IMR-90 (cell line): ENCODE results near the gene GPR65. TPM values are rescaled to one million over a fixed set of nuclear protein-coding genes. Genes with fewer than 3 reads are reported as not detected.

ENCODE experiments used
- ATAC-seq: fragments of 200-7000 bp; cut with Tn5 transposase; 2 replicates; pipeline ENCODE4 v1.9.1; 2020; ENCODE audit warnings: low read depth, mild to moderate bottlenecking, moderate library complexity
- BruUV-seq: library from RNA; stranded (reverse); fragments of 400-500 nt; replicated peaks from 2 replicates; lab custom pipeline; 2021; lab: Mats Ljungman, UMichigan
- CTCF ChIA-PET: fragments of 300-600 bp; formaldehyde crosslinking; extraction: SDS; loops from one replicate; lab custom pipeline; 2021; ENCODE audit warnings: antibody characterized with exemption; lab: Yijun Ruan, JAX
- POLR2A ChIA-PET: fragments of 300-600 bp; sonication (Branson Sonifier 250); formaldehyde crosslinking; loops from one replicate; lab custom pipeline; 2022; ENCODE audit warnings: antibody characterized with exemption; ENCODE audit not compliant: unreplicated experiment; lab: Charles Lee
- DNase-seq: peaks from one replicate; pipeline ENCODE4 v3.0.0; 2013
- H2AFZ ChIP-seq: replicated peaks from 2 replicates; pipeline ENCODE3; 2013; ENCODE audit warnings: low read length, mild to moderate bottlenecking; ENCODE audit not compliant: poor library complexity
- H2AK5ac ChIP-seq: 2 replicates; pipeline ENCODE4 v1.6.1; 2013; ENCODE audit warnings: low read depth, low read length, inconsistent platforms
- H2AK9ac ChIP-seq: replicated peaks from 2 replicates; pipeline ENCODE3; 2013; ENCODE audit warnings: mild to moderate bottlenecking, low read depth, low read length, moderate library complexity; ENCODE audit not compliant: poor library complexity
- H2BK120ac ChIP-seq: 2 replicates; pipeline ENCODE4 v1.6.1; 2013; ENCODE audit warnings: low read depth, low read length, inconsistent platforms
- H2BK15ac ChIP-seq: 3 replicates; pipeline ENCODE4 v1.6.1; 2013; ENCODE audit warnings: low read depth, low read length, inconsistent platforms
- H2BK20ac ChIP-seq: 2 replicates; pipeline ENCODE4 v1.6.1; 2013; ENCODE audit warnings: low read depth, mild to moderate bottlenecking, inconsistent platforms, low read length, moderate library complexity
- H2BK5ac ChIP-seq: 2 replicates; pipeline ENCODE4 v1.6.1; 2013; ENCODE audit warnings: mild to moderate bottlenecking, low read depth, low read length, inconsistent platforms; ENCODE audit not compliant: poor library complexity, severe bottlenecking
- H3K14ac ChIP-seq: replicated peaks from 2 replicates; pipeline ENCODE4 v1.6.1; 2013; ENCODE audit warnings: low read depth, low read length, inconsistent platforms
- H3K18ac ChIP-seq: 2 replicates; pipeline ENCODE4 v1.6.1; 2013; ENCODE audit warnings: low read depth, low read length, control low read depth
- H3K23ac ChIP-seq: 2 replicates; pipeline ENCODE4 v1.6.1; 2013; ENCODE audit warnings: low read depth, low read length, inconsistent platforms
- H3K27ac ChIP-seq: 2 replicates; pipeline ENCODE4 v1.5.1; 2013; ENCODE audit warnings: mild to moderate bottlenecking, control low read depth, low read length; ENCODE audit not compliant: insufficient read depth
- H3K27me3 ChIP-seq: 2 replicates; pipeline ENCODE4 v1.6.1; 2013; ENCODE audit warnings: low read length; ENCODE audit not compliant: control insufficient read depth, insufficient read depth
- H3K36me3 ChIP-seq: 2 replicates; pipeline ENCODE4 v1.6.1; 2013; ENCODE audit warnings: low read length, mixed read lengths; ENCODE audit not compliant: control insufficient read depth, insufficient read depth
- H3K4ac ChIP-seq: 2 replicates; pipeline ENCODE4 v1.6.1; 2013; ENCODE audit warnings: low read depth, low read length, inconsistent platforms
- H3K4me1 ChIP-seq: 2 replicates; pipeline ENCODE4 v1.6.1; 2013; ENCODE audit warnings: low read length, mixed read lengths; ENCODE audit not compliant: control insufficient read depth, insufficient read depth
- H3K4me2 ChIP-seq: 2 replicates; pipeline ENCODE4 v1.6.1; 2013; ENCODE audit warnings: low read depth, mild to moderate bottlenecking, control low read depth, low read length, moderate library complexity
- H3K4me3 ChIP-seq: 2 replicates; pipeline ENCODE4 v1.5.1; 2013; ENCODE audit warnings: low read depth, mild to moderate bottlenecking, control low read depth, low read length, moderate library complexity; ENCODE audit not compliant: insufficient read depth
- H3K56ac ChIP-seq: 2 replicates; pipeline ENCODE4 v1.6.1; 2013; ENCODE audit warnings: low read length, inconsistent platforms; ENCODE audit not compliant: insufficient read depth; ENCODE audit errors: extremely low read depth
- H3K79me1 ChIP-seq, 2 experiments: 2 replicates each; pipeline ENCODE4 v1.6.1; 2013; ENCODE audit warnings: low read length in 2 of 2, inconsistent platforms in 1 of 2, low read depth in 1 of 2
- H3K9ac ChIP-seq: 2 replicates; pipeline ENCODE4 v1.6.1; 2013; ENCODE audit warnings: low read depth, low read length, control low read depth
- H3K9me1 ChIP-seq: 2 replicates; pipeline ENCODE4 v1.6.1; 2013; ENCODE audit warnings: low read length, inconsistent platforms; ENCODE audit not compliant: insufficient read depth
- H3K9me3 ChIP-seq: 2 replicates; pipeline ENCODE4 v1.6.1; 2013; ENCODE audit warnings: low read length; ENCODE audit not compliant: control insufficient read depth, insufficient read depth
- H4K20me1 ChIP-seq: 2 replicates; pipeline ENCODE4 v1.6.1; 2013; ENCODE audit warnings: low read length, inconsistent platforms; ENCODE audit not compliant: insufficient read depth
- H4K5ac ChIP-seq: 2 replicates; pipeline ENCODE4 v1.6.1; 2013; ENCODE audit warnings: mild to moderate bottlenecking, low read depth, low read length, control low read depth
- H4K8ac ChIP-seq, 2 experiments: 2 replicates each; pipeline ENCODE4 v1.6.1; 2013; ENCODE audit warnings: low read depth in 2 of 2, low read length in 2 of 2, control low read depth in 1 of 2, inconsistent platforms in 1 of 2
- H4K91ac ChIP-seq: 2 replicates; pipeline ENCODE4 v1.6.1; 2013; ENCODE audit warnings: low read depth, low read length, inconsistent platforms; ENCODE audit not compliant: insufficient read depth
- BHLHE40 ChIP-seq: fragments of 150-350 bp; IDR thresholded peaks from 2 replicates; pipeline ENCODE4 v1.6.1; 2016; ENCODE audit warnings: mild to moderate bottlenecking, low read depth, low read length
- CHD1 ChIP-seq: IDR thresholded peaks from 2 replicates; pipeline ENCODE4 v1.6.1; 2012; ENCODE audit warnings: low read depth, low read length, improper control_type of control experiment
- MAFK ChIP-seq: IDR thresholded peaks from 2 replicates; pipeline ENCODE4 v1.6.1; 2012; ENCODE audit warnings: low read depth, low read length, improper control_type of control experiment
- MAZ ChIP-seq: IDR thresholded peaks from 2 replicates; pipeline ENCODE4 v1.6.1; 2012; ENCODE audit warnings: low read depth, mild to moderate bottlenecking, low read length, improper control_type of control experiment, moderate library complexity, borderline replicate concordance
- NFE2L2 ChIP-seq: fragments of 150-350 bp; IDR thresholded peaks from 2 replicates; pipeline ENCODE4 v1.6.1; 2016; ENCODE audit warnings: low read depth, mild to moderate bottlenecking, low read length
- RCOR1 ChIP-seq: IDR thresholded peaks from 2 replicates; pipeline ENCODE4 v1.6.1; 2012; ENCODE audit warnings: mild to moderate bottlenecking, low read length, improper control_type of control experiment; ENCODE audit not compliant: insufficient replicate concordance
- WGBS, 2 experiments: methylation state at CpG; one replicate each; pipeline versions ENCODE4 v1.1.5 to v1.1.7; 2013; ENCODE audit warnings: missing lambda C conversion rate in 2 of 2; ENCODE audit not compliant: insufficient read length in 1 of 2; ENCODE audit errors: extremely low coverage in 2 of 2; 5-methylcytosine and 5-hydroxymethylcytosine counted together
- dilution Hi-C: fragments of 300-500 bp; cut with HindIII; formaldehyde crosslinking; loops from one replicate; pipeline ENCODE4 v1.14.3; 2018; ENCODE audit warnings: low sequenced_read_pairs; ENCODE audit not compliant: unreplicated experiment
- in situ Hi-C: fragments of 300-500 bp; cut with MboI; formaldehyde crosslinking; loops from 3 replicates; pipeline ENCODE4 v1.14.3; 2019; ENCODE audit warnings: low sequenced_read_pairs, inconsistent platforms, mixed read lengths
- intact Hi-C: fragments of 100-400 bp; cut with micrococcal nuclease; formaldehyde crosslinking; loops from 2 replicates; pipeline ENCODE4 v1.10.0; 2022
- polyA plus RNA-seq, 3 experiments: library from polyadenylated mRNA; depleted of rRNA; stranded (reverse); fragments of >200 nt; gene quantifications; 2 replicates each; pipeline ENCODE4 v1.2.3, GENCODE V29; 2012; ENCODE audit warnings: low replicate concordance in 1 of 3
- total RNA-seq: library from RNA; depleted of rRNA; stranded (reverse); fragments of >200 nt; gene quantifications from 2 replicates; pipeline ENCODE4 v1.2.3, GENCODE V29; 2012
- TF ChIP-seq, protein P1 (sequence below): fragments of 150-350 bp; IDR thresholded peaks from 2 replicates; pipeline ENCODE4 v1.6.1; 2017; ENCODE audit warnings: mild to moderate bottlenecking, antibody characterized with exemption, low read length, low read depth

The GPR65 gene
- total and polyA plus RNA-seq, 2 of the 4 experiments (the other 2 are of a cell fraction): 0.05 to 0.18 TPM

DNA sequence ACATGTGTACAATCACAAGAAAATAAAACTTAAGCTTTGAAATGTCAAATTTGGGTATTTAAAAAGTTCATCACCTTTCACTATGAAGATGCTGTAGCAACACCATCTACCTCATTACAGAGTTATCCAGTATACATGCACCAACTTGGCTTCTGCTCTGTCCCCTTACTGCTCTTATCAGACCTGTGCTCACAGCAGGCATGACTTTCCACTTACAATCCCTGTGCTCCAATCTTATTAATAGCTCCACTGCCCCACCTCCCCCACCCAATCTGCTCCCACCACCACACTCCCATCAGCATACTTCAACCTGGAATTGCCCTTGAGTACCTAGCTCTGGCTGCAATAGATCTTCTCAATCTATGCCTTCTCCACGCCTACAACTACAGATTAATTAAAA, 25.2 kb upstream of the GPR65 start:
- no peak overlapping the region for H2AK9ac ChIP-seq
- H2BK120ac ChIP-seq: no peak overlapping the region
- H4K20me1 ChIP-seq: no peaks in the 10 kb centered on the region
- in situ Hi-C loops: no loop called here
- no peaks in the 10 kb centered on the region for H3K4me1 ChIP-seq
- POLR2A ChIA-PET: no interaction called here
- H2AFZ ChIP-seq: no peak overlapping the region
- no peaks in the 10 kb centered on the region; the same call in 1 of the 2 replicates for H3K9me1 ChIP-seq
- no peak for ATAC-seq
- WGBS, 2 experiments: no CpG with 5 or more reads among the region's 1 CpG
- no peak overlapping the region for H4K8ac ChIP-seq
- no peak overlapping the region for H2AK5ac ChIP-seq
- H3K4me2 ChIP-seq: no peak overlapping the region
- dilution Hi-C loops: no loop called here
- no peak for DNase-seq
- H2BK20ac ChIP-seq: no peak overlapping the region
- H4K91ac ChIP-seq: no peak overlapping the region
- H4K5ac ChIP-seq: no peak overlapping the region
- no peaks in the 10 kb centered on the region for H3K79me1 ChIP-seq
- CTCF ChIA-PET: no interaction called here
- no peak overlapping the region for H3K56ac ChIP-seq
- no peaks in the 10 kb centered on the region for H3K9me3 ChIP-seq
- no peak overlapping the region for H3K4me3 ChIP-seq
- H3K9ac ChIP-seq: no peak overlapping the region
- no peak overlapping the region for H3K4ac ChIP-seq
- no peaks in the 10 kb centered on the region for H3K27me3 ChIP-seq
- no peak overlapping the region for H3K18ac ChIP-seq
- H2BK5ac ChIP-seq: no peak overlapping the region
- no peak overlapping the region for H2BK15ac ChIP-seq
- no peak overlapping the region for H3K23ac ChIP-seq
- no peak overlapping the region for H3K27ac ChIP-seq
- BruUV-seq: no TSS peak
- H3K14ac ChIP-seq: no peak overlapping the region
- H3K36me3 ChIP-seq: 0 out of 2 replicates have a peak, but pooled peaks cover 3% of the 10 kb centered on the region
- intact Hi-C loops: no loop called here
- no peak for TF ChIP-seq RCOR1
- no peak for TF ChIP-seq CHD1
- no peak for TF ChIP-seq NFE2L2
- no peak for TF ChIP-seq MAZ
- no peak for TF ChIP-seq MAFK
- TF ChIP-seq, protein P1, sequence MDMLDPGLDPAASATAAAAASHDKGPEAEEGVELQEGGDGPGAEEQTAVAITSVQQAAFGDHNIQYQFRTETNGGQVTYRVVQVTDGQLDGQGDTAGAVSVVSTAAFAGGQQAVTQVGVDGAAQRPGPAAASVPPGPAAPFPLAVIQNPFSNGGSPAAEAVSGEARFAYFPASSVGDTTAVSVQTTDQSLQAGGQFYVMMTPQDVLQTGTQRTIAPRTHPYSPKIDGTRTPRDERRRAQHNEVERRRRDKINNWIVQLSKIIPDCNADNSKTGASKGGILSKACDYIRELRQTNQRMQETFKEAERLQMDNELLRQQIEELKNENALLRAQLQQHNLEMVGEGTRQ: no peak
- no peak for TF ChIP-seq BHLHE40
